Smooth muscle cell (in vitro differentiated cells): ENCODE data around the gene C19orf47. TPM values are rescaled to one million over a fixed set of nuclear protein-coding genes. Genes with fewer than 3 reads are reported as not detected.

Source experiments
- DNase-seq: peaks from one replicate; lab custom pipeline; 2025; ENCODE audit not compliant: unreplicated experiment; lab: John Stamatoyannopoulos, UW
- H2AFZ ChIP-seq: fragments of 200-600 bp; sonication (generic); 2 replicates; pipeline ENCODE4 v1.6.0; 2016; ENCODE audit warnings: antibody characterized with exemption, low read depth, mild to moderate bottlenecking
- H3F3A ChIP-seq: fragments of 200-600 bp; sonication (generic); 2 replicates; pipeline ENCODE4 v1.6.0; 2017; ENCODE audit warnings: antibody characterized with exemption, low read depth
- H3K27ac ChIP-seq: fragments of 200-600 bp; sonication (generic); 2 replicates; pipeline ENCODE4 v1.5.1; 2016; ENCODE audit warnings: low read depth, mild to moderate bottlenecking
- H3K27me3 ChIP-seq: fragments of 200-600 bp; sonication (generic); 2 replicates; pipeline ENCODE4 v1.6.1; 2016; ENCODE audit warnings: low read depth, mild to moderate bottlenecking
- H3K36me3 ChIP-seq: fragments of 200-600 bp; sonication (generic); 2 replicates; pipeline ENCODE4 v1.5.1; 2016; ENCODE audit warnings: low read depth
- H3K4me1 ChIP-seq: fragments of 200-600 bp; sonication (generic); 2 replicates; pipeline ENCODE4 v1.5.1; 2016; ENCODE audit warnings: low read depth
- H3K4me2 ChIP-seq: fragments of 200-600 bp; sonication (generic); 2 replicates; pipeline ENCODE4 v1.6.0; 2016; ENCODE audit warnings: mild to moderate bottlenecking
- H3K4me3 ChIP-seq: fragments of 200-600 bp; sonication (generic); 2 replicates; pipeline ENCODE4 v1.5.1; 2016; ENCODE audit warnings: mild to moderate bottlenecking
- H3K79me2 ChIP-seq: fragments of 200-600 bp; sonication (generic); 2 replicates; pipeline ENCODE4 v1.6.0; 2016; ENCODE audit warnings: low read depth, mild to moderate bottlenecking
- H3K9ac ChIP-seq: fragments of 200-600 bp; sonication (generic); 2 replicates; pipeline ENCODE4 v1.6.0; 2016; ENCODE audit warnings: low read depth
- H3K9me3 ChIP-seq: fragments of 200-600 bp; sonication (generic); replicated peaks from 2 replicates; pipeline ENCODE4 v1.5.1; 2016; ENCODE audit warnings: low read depth
- H4K20me1 ChIP-seq: fragments of 200-600 bp; sonication (generic); 2 replicates; pipeline ENCODE4 v1.6.0; 2016; ENCODE audit warnings: low read depth
- CTCF ChIP-seq: fragments of 200-600 bp; sonication (generic); IDR thresholded peaks from 2 replicates; pipeline ENCODE4 v1.5.1; 2017; ENCODE audit warnings: borderline replicate concordance, mild to moderate bottlenecking, antibody characterized with exemption; ENCODE audit not compliant: insufficient read depth, poor library complexity, severe bottlenecking
- WGBS: methylation state at CpG from one replicate; pipeline ENCODE4 v1.1.7; 2016; ENCODE audit warnings: low lambda C conversion rate; 5-methylcytosine and 5-hydroxymethylcytosine counted together
- polyA plus RNA-seq: library from polyadenylated mRNA; unstranded; fragments of >200 nt; fragmentation: Nextera tagmentation; extraction: Ambion mirVana; gene quantifications from 2 replicates; pipeline ENCODE4 v1.2.1, GENCODE V29; 2016
- total RNA-seq: library from RNA; depleted of rRNA; stranded (reverse); fragments of >200 nt; gene quantifications from 2 replicates; pipeline ENCODE4 v1.2.3, GENCODE V29; 2014

The C19orf47 gene
- total and polyA plus RNA-seq, 2 experiments from 2014 or later = 6.3 to 9.3 TPM

GRCh38 chr19:40339018-40339728 lies 9.0 kb downstream of the C19orf47 start:
- Histone ChIP-seq H3K79me2 (peaks cover 37% of the 10 kb centered on the region), H3K4me1 (no peaks in the 10 kb centered on the region), H3K27me3 (no peaks in the 10 kb centered on the region), H3K36me3 (peaks cover 6% of the 10 kb centered on the region), H3F3A (no peaks in the 10 kb centered on the region), H3K4me2 (no peak overlapping the region), H4K20me1 (peaks cover 21% of the 10 kb centered on the region), H2AFZ (no peak overlapping the region), H3K9ac (no peak overlapping the region), H3K9me3 (no peaks in the 10 kb centered on the region), H3K4me3 (no peak overlapping the region), H3K27ac (no peak overlapping the region)
- DNase-seq = no peak
- TF ChIP-seq CTCF = no peak
- 96% methylated on average over 4 of the region's 4 CpGs for whole genome bisulfite sequencing

GRCh38 chr19:40337594-40337993 lies 10.6 kb downstream of the C19orf47 start:
- Histone ChIP-seq H3F3A (no peaks in the 10 kb centered on the region), H4K20me1 (peaks cover 15% of the 10 kb centered on the region), H2AFZ (no peak overlapping the region), H3K4me2 (no peak overlapping the region), H3K9me3 (no peaks in the 10 kb centered on the region), H3K4me1 (no peaks in the 10 kb centered on the region), H3K4me3 (no peak overlapping the region), H3K36me3 (peaks cover 6% of the 10 kb centered on the region), H3K27me3 (no peaks in the 10 kb centered on the region), H3K27ac (no peak overlapping the region), H3K79me2 (peaks cover 25% of the 10 kb centered on the region), H3K9ac (no peak overlapping the region)
- WGBS = over 99% methylated on average over 5 of the region's 5 CpGs
- no peak for TF ChIP-seq CTCF
- no peak for DNase-seq

GRCh38 chr19:40337107-40337506 lies 11.1 kb downstream of the C19orf47 start:
- no peak for DNase-seq
- no peak overlapping the region for H2AFZ ChIP-seq
- H3K4me2 ChIP-seq = no peak overlapping the region
- H3K4me1 ChIP-seq = no peaks in the 10 kb centered on the region
- H3K79me2 ChIP-seq = peaks cover 20% of the 10 kb centered on the region
- no peak for TF ChIP-seq CTCF
- peaks cover 15% of the 10 kb centered on the region for H4K20me1 ChIP-seq
- H3K9me3 ChIP-seq = no peaks in the 10 kb centered on the region
- H3F3A ChIP-seq = no peaks in the 10 kb centered on the region
- H3K27me3 ChIP-seq = no peaks in the 10 kb centered on the region
- 95% methylated on average over 2 of the region's 2 CpGs for WGBS
- H3K27ac ChIP-seq = no peak overlapping the region
- H3K9ac ChIP-seq = no peak overlapping the region
- peaks cover 6% of the 10 kb centered on the region for H3K36me3 ChIP-seq
- no peak overlapping the region for H3K4me3 ChIP-seq

- TF ChIP-seq CTCF = no peak
- Histone ChIP-seq H3F3A (no peaks in the 10 kb centered on the region), H3K9me3 (no peaks in the 10 kb centered on the region), H3K36me3 (peaks cover 6% of the 10 kb centered on the region), H4K20me1 (peaks cover 15% of the 10 kb centered on the region), H3K4me3 (no peak overlapping the region), H2AFZ (no peak overlapping the region), H3K27ac (no peak overlapping the region), H3K4me1 (no peaks in the 10 kb centered on the region), H3K79me2 (peaks cover 19% of the 10 kb centered on the region), H3K9ac (no peak overlapping the region), H3K27me3 (no peaks in the 10 kb centered on the region), H3K4me2 (no peak overlapping the region)
- 92% methylated on average over 2 of the region's 2 CpGs for WGBS
- no peak for DNase-seq
Observed at GRCh38 chr19:40336601-40336900, 11.6 kb downstream of the C19orf47 start.
